C4-2B (cell line): Measurements from ENCODE around the gene GAB4.

Source experiments
- H3K27ac ChIP-seq: fragments of 450-650 bp; 2 replicates; pipeline ENCODE4 v1.5.1; 2017
- ZFX ChIP-seq: fragments of 450-650 bp; IDR thresholded peaks from 2 replicates; pipeline ENCODE4 v1.6.1; 2017
- TF ChIP-seq, protein P1 (sequence below): fragments of 450-650 bp; conservative IDR thresholded peaks from 2 replicates; pipeline ENCODE4 v1.5.1; 2017; ENCODE audit warnings: mild to moderate bottlenecking

The GAB4 gene

DNA sequence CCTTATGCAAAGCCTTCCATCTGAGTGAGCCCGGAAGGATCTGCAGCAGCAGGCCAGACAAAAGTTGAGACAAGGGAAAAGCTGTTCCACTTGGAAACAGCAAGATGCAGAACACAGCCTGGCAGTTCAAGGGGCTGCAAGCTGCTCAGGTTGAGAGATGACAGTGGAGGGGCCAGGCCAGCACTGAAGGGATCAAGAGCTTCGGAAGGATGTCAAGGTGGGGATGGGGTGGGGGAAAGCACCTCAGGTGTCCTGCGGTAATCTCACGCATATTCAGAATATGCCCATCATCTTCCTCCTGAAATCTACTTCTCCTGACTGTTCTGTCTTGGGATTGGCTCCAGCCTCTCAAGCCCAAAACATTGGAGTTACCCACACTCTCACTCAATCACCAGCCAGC lies 35.7 kb downstream of the GAB4 start:
- TF ChIP-seq, protein P1, sequence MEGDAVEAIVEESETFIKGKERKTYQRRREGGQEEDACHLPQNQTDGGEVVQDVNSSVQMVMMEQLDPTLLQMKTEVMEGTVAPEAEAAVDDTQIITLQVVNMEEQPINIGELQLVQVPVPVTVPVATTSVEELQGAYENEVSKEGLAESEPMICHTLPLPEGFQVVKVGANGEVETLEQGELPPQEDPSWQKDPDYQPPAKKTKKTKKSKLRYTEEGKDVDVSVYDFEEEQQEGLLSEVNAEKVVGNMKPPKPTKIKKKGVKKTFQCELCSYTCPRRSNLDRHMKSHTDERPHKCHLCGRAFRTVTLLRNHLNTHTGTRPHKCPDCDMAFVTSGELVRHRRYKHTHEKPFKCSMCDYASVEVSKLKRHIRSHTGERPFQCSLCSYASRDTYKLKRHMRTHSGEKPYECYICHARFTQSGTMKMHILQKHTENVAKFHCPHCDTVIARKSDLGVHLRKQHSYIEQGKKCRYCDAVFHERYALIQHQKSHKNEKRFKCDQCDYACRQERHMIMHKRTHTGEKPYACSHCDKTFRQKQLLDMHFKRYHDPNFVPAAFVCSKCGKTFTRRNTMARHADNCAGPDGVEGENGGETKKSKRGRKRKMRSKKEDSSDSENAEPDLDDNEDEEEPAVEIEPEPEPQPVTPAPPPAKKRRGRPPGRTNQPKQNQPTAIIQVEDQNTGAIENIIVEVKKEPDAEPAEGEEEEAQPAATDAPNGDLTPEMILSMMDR, result no peak
- TF ChIP-seq ZFX, result no peak

DNA sequence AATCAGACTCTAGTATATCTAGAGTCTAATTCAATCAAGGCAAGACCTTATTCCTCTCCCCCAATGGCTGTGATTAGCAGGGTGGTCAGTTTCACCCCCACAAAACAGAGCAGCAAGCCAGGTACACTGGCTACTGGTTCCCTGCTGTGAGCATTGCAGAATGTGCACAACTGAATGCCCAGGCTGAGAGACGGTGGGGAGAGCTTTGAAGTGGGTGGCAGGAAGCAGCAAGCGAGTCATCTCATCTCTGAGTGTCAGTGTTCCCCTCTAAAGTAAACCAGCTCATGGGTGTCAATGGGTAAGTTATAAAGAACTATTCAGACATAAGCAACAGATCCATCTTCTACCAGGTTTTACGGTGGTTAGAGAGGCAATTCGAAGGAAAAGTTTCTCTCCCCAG lies 37.6 kb downstream of the GAB4 start:
- TF ChIP-seq ZFX, result no peak
- TF ChIP-seq, protein P1, result no peak

More for the DNA sequence above, 35.7 kb downstream of the GAB4 start:
- H3K27ac ChIP-seq, result no peak overlapping the region

DNA sequence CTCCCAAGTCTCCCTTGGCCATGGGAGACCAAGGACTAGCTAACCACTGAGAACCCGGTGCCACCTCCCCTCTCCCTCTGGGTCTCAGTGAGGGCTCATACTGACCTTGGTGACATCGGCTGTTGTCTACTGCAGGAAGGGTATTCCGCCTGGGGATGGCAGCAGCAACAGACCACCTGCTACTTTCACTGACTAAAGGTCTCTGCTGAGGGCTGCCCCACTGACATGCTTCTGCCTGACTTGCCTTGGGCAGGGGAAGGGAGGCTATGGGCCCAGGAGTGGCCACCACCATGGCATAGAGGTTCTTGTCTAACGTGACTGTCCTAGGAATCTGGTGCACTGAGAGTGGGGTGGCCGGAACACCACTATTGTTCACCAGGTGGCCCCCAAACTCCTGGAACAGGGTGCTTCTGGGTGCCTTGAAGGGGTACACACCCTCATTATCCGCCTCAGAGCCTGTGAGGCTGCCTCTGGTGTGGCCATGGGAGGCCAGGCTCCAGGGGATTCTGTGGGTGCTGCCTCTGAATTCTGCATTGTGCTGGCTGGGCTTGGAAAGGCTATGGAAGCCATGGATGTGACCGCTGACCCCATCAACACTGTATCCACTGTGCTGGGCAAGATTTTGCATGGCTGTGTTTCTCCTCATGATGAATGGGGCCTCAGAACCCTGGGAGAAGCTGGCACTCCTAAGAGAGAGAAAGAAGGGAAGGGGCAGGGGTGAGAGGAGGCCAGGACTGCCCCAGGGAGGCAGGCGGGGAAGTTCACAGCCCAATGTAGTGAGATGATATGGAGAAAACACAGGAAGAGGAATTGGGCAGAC lies 38.3 kb downstream of the GAB4 start:
- TF ChIP-seq, protein P1, result no peak
- TF ChIP-seq ZFX, result no peak
- no peak overlapping the region for H3K27ac ChIP-seq

More for the DNA sequence above, 37.6 kb downstream of the GAB4 start:
- H3K27ac ChIP-seq, result no peak overlapping the region

DNA sequence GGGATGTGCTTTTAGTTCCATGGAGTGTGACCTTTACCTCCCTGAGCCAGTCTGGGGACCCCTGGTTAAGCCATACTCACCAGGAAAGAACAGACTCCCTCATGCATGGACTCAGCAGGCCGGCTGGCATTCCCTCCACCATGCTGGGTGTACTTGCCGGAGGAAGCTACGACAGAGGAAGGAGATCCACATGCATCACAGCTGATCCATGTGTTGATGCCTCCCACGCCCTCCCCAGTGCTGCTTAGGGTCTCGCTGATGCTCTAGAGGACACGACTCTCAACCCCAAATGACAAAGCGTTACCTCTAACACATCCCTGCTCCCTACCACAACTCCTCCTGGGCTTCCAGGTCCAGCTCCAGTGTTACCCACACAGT lies 39.8 kb downstream of the GAB4 start:
- TF ChIP-seq, protein P1, result no peak
- no peak for TF ChIP-seq ZFX
- no peak overlapping the region for H3K27ac ChIP-seq

DNA sequence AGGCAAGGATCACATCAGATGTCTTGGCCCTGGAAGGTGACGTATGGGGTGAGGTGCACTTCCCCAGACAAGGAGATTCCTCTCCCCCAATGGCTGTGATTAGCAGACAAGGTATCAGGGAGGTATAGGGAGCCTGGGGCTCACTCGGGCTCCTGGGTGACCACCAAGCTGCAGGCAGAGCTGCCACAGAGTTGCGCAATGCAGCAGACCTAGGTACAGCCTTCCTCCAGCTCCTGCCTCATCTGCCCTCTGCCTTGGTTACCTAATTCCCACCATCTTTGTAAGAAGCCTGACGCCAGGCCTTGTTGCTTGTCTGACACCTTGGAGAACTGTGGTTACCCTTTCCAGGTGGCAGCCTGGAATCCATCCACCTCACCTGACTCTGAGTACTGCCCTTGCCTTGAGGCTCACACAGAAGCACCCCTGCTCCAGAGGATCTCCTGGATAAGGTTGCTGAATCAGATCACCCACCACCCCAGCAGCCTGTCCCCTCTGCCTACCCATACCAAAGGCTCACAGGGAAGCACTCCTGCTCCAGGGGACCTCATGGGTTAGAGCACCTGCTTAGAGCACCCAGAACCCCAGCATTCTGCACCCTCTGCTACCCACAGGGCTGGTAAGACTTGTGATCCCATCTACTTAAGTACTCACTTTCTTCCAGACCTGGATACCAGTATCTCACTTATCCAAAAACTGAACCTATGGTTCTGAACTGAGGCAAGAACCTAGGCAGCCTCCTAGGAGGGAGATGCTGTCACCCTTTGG lies 40.4 kb downstream of the GAB4 start:
- H3K27ac ChIP-seq, result no peak overlapping the region
- TF ChIP-seq ZFX, result no peak
- TF ChIP-seq, protein P1, result no peak

DNA sequence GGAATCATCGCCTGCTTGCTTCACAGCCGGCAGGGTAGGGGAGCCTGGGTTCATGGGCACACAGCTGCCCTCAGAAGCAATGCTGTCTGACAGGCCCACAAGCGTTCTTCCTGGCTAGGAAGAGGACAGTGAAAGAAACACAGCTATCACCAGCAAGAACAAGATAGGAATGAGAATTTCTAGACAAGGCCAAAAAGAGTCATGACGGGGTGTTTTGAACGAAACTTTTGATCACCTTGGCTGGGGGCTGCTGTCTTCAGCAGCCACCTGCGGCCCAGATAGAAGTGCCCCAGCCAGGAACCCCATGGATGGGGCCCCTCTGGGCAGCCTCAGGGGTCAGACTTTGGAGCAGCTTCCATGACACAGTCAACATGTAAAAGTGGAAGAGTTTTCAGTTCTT lies 41.8 kb downstream of the GAB4 start:
- TF ChIP-seq, protein P1, result no peak
- TF ChIP-seq ZFX, result no peak
- H3K27ac ChIP-seq, result no peak overlapping the region

DNA sequence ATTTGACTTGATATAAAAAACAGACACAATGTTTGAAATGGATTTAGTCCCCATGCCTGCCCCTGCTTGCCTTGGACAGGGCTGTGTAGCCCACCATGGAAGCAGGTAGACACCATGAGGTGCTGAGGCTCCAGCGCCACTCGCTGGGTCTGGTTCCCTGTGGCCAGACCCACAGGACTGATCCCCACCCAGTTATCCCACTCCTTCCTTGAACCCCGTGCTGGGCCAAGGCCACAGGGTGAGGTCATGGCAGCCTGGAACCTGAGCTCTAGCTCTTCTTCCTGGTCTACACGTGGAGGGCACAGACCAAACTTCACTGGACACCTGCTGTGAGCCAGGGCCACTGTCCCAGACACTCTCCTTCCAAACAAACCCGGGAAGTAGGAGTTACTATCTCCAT lies 42.5 kb downstream of the GAB4 start:
- TF ChIP-seq, protein P1, result no peak
- no peak for TF ChIP-seq ZFX

More for the DNA sequence above, 42.5 kb downstream of the GAB4 start:
- H3K27ac ChIP-seq, result no peak overlapping the region
